ENCODE results near the gene RSPH4A.
"Not testable (repeated sequence)": the region's sequence is repeated elsewhere in the genome, so short reads cannot be mapped to it uniquely, and the experiment has no call there.

Gene RSPH4A

DNA sequence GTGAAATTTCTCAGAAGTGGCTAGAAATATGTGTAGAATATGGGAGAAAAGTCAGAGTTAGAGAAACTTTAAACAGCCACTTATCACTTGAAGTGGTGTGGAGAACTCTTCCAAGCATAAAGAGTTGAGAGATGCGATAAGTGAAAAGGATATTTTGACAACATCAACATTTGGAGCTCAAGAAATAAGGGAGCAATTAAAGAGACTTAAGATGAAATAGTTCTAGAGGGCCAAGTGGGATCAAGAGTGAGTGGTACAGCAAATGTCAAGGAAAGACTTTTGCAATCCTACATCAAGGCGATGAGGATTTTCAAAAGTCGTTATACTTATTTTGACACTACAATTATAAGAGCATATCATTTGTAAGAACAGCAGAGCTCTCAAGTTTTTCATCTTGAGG lies 9.6 kb downstream of the RSPH4A start:
- no peak for DNase-seq (ENCODE audit: low read depth in 2 of 2)

DNA sequence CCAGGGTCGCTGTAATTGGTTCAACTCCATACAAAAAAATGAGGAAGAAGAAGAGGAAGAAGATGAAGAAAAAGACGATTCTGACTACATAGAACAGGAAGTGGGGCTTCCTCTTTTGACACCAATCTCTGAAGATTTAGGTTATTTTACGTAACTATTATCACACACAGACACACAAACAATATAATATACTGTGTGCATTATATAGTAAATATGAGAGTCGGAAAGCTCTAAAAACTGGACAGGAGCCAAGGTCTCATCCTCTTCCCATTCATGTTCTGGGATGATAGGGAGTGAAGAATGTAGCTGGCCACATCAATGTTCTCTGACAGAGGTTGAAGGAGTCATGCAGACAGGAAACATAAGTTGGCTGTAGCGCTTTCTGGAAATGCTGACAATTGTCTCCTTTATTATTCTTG lies 13.3 kb downstream of the RSPH4A start:
- DNase-seq (ENCODE audit: low read depth in 2 of 2): no peak

DNA sequence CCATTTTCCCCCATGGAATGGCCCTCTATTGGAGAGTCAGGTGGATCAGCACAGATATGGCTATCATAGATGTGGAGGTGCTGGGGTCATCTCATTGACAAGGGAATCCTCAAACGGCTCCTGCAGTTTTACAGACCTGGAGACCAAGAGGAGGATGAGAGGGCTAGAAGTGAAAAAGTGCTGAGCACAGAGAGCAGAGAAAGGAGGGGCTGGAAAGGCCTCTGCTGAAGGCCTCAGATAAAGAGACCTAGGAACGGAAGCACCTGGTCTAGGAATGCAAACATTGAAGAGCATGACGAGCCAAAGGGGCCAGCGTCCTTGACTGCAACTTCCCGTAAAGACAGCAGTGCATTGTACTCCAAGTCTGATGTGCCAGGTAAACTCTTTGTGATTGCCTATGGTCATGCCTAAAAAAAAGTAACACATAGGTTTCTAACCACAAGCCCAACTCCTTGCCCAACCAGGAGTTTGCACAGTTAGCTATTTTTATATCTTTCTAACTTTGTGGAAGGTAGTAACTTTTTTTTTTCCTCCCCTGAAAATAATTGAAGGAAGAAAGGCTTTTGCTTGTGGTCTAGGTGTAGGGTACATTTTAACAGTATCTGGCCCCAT lies 15.2 kb downstream of the RSPH4A start:
- no peak for DNase-seq (ENCODE audit: low read depth in 2 of 2)

DNA sequence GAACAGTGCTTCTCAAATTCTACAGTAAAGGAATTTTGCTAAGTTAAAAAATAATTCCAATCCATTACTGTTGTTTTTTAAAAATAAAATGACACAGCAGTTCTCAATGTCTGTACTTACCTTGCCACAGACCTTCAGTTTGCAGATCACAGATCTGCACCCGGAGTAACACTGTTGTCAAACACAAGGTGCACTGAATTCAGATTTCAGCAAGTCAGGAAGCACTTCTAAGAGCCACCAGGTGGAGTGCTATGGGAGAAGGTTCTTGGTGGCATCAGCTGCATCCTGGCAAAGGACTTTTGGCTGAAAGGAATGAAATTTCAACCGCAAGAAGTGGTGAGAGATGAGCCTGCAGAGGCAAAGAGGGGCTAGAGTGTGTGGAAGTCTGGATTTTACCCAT lies 17.4 kb downstream of the RSPH4A start:
- no peak for DNase-seq (ENCODE audit: low read depth in 2 of 2)

DNA sequence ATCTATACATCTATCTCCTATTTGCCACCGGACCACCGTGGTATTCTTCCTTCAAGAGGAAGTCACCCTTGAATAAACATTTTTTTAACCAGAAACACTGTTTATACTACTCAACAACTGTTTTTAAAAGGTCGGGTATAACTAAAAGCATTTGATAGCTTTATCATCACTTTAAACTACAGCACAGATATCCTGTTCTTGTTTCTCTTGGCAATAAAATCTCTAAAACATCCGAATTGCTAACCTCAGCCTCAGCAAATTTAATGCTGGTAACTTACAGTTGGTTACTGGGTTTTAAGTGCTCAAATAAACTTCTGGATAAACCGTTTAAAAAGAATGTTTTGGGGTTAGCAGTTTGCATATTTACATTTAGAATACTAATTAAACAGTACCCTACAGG lies 31.9 kb downstream of the RSPH4A start:
- no peak for DNase-seq (ENCODE audit: low read depth in 2 of 2)

DNA sequence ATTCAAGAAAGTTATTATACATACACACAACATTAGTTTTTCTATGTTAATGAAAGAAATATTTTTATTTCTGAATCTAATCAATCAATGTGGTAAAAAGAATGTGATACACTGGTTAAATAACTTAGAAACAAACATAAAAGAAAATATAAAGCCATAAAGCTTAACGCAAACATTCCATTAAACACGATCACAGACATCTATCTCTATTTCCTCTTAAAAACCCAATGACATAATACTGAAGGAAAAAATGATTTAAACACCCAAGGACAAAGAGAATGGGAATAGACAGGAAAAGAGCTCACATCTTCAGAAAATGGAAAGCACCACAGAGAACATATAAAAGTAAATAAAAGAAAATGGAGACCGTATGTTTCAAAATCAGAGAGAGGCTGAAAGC lies 32.9 kb downstream of the RSPH4A start:
- no peak for DNase-seq (ENCODE audit: low read depth in 2 of 2)

DNA sequence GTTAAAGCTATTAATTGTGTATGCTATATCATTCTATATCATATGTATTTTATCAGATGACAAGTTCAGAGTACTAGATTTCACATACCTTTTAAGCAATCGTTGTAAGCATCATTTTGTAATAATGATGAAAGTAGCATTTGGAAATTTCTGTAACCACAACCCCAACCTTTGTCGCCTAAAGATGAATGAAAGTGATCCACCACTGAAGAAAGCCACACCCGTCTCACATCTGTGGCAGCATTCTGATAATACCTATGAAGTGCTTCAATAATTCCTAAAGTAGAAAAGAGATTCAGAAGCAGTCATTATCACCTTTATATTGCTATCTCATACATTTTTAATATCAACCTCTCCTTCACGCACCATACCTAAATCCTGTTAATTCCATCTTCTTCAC lies 35.6 kb downstream of the RSPH4A start:
- no peak for DNase-seq (ENCODE audit: low read depth in 2 of 2)

DNA sequence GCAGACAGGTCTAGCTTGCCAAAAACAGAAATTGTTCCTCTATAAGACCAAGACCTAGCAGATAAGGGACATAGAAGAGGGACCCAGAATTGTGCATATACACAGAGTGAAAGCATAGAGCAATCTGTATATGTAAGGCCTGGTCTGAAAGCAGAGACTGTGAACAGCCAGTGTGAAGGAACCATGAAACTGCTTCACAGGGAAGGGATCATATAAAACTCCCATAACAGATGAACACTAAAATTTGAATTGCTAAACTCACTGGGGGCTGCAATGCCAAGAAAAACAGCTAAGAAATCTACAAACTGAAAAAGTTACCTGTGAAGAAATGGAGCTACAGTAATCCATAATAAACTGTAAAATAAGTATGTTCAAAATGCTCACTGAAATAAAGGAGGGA lies 45.3 kb downstream of the RSPH4A start:
- DNase-seq (ENCODE audit: low read depth in 2 of 2): no peak

DNA sequence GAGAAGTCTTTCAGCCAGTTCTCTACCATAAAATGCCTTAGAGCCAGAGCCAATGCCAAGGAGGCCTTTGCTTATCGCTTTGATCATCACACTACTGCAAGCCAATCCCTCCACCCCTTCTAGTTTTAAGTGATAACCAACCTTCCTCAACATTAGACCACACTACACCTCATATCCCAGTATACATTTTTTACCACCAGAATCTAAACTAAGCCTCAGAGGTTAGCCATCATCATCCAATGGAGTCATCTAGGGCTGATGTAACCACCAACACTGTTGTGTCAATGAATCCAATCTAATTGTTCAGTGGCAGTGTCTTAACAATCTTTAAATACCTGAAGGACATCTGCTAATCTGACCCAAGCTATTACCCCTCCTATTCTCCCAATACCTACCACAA lies 45.9 kb downstream of the RSPH4A start:
- no peak for DNase-seq (ENCODE audit: low read depth in 2 of 2)

DNA sequence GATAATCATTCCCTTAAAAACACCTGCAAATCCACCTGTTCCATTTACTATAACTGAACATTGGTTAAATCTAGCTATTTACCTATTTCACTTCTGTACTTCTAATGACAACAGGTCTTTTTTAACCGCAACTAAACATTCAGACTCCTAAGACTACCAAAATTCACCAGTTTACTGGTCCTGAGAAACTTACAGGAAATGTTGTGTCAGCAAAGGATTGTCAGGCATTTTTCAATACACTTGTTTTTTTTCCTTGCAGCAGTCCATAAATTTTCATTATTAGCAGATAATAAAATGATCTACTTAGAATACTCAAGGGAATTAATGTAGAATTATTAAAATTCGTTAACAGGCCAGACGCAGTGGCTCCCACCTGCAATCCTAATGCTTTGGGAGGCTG lies 47.0 kb downstream of the RSPH4A start:
- DNase-seq (ENCODE audit: low read depth in 2 of 2): no peak

DNA sequence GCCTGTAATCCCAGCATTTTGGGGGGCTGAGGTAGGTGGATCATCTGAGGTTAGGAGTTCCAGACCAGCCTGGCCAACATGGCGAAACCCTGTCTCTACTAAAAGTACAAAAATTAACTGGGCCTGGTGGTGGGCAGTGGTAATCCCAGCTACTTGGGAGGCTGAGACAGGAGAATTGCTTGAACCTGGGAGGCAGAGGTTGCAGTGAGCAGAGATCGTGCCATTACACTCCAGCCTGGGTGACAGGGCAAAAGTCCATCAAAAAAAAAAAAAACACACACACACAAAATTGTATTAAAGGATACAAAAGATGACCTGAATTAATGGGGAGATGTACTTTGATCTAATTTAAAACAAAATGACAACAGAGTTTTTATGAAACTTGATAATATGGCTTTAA lies 47.9 kb downstream of the RSPH4A start:
- not testable (repeated sequence) for DNase-seq (ENCODE audit: low read depth in 2 of 2)

DNA sequence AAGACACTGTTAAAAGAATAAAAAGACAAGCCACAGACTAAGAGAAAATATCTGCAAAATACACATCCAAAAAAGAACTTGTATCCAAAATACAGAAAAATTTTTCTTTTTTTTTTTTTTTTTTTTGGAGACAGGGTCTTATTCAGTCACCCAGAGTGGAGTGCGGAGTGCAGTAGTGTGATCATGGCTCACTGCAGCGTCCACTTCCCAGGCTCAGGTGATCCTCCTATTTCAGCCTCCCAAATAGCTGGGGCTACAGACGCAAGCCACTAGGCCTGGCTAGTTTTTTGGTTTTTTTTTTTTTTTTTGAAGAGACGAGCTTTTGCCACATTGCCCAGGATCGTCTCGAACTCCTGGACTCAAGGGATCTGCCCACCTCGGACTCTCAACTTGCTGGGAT lies 49.2 kb downstream of the RSPH4A start:
- no peak for DNase-seq (ENCODE audit: low read depth in 2 of 2)

DNA sequence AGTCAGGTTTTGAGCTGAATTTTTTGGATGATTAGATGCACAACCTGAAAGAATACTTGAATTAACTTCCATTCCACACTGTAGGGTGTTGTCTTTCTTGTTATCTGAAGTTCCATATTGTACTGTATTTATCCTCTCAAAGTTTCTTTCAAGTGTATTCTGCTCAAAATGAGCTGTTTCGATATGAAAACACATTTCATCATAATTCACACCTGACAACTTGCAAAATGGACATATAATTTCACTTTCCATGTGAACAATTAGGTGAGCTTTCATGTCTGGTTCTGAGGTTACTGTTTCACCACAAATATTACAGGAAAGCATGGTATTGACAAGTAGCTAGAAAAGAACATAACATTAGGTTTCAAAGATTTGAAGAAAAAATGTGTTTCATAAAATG lies 50.6 kb downstream of the RSPH4A start:
- no peak for DNase-seq (ENCODE audit: low read depth in 2 of 2)

DNA sequence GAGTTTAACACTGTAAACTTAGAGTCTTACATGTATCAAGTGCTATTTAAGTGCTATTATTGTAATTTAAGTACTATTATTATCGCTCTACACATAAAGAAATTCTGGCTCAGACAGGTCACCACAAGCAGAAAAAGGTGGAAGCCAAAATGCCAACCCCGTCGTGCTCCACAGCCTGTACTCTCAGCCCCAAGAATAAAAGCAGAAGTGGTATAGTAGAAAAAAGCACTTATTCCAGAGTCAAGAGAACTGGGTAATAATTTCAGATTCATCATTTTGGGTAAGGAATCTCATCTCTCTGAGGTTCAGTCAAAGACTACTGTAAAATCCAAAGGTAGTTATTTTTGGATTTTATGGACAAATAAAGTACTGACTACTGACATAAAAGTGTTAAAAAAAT lies 51.3 kb downstream of the RSPH4A start:
- no peak for DNase-seq (ENCODE audit: low read depth in 2 of 2)

DNA sequence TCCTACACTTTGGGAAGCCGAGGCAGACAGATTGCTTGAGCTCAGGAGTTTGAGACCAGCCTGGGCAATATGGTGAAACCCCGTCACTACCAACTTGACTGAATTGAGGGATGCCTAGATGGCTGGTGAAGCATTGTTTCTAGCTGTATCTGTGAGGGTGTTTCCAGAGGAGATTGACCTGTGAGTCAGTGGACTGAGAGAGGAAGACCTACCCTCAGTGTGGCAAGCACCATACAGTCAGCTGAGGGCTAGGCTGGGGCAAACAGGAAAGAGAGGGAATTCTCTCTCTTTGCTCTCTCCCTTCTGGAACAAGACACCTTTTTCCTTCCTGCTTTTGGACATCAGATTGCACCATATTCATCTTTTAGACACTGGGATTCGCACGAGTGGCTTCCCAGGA lies 56.0 kb downstream of the RSPH4A start:
- no peak for DNase-seq (ENCODE audit: low read depth in 2 of 2)

DNA sequence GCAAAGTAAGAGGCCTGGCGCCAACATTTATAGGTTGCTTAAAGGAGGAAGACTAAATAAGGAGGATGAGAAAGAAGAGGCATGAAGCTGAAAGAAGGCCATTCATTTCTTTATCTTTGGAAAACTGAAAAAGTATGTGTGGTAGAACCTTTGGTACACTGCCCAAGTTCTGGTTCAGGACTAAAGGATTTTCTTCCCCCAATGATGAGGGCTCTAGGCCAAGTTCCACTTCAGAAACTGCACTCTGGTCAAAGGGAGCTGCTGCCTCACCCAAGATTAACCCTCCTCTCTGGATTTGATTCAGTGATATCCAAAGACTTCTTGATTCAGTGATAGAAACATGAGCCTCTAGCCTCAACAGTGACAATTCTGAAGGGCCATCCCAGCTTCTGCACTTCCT lies 59.7 kb downstream of the RSPH4A start:
- no peak for DNase-seq (ENCODE audit: low read depth in 2 of 2)

DNA sequence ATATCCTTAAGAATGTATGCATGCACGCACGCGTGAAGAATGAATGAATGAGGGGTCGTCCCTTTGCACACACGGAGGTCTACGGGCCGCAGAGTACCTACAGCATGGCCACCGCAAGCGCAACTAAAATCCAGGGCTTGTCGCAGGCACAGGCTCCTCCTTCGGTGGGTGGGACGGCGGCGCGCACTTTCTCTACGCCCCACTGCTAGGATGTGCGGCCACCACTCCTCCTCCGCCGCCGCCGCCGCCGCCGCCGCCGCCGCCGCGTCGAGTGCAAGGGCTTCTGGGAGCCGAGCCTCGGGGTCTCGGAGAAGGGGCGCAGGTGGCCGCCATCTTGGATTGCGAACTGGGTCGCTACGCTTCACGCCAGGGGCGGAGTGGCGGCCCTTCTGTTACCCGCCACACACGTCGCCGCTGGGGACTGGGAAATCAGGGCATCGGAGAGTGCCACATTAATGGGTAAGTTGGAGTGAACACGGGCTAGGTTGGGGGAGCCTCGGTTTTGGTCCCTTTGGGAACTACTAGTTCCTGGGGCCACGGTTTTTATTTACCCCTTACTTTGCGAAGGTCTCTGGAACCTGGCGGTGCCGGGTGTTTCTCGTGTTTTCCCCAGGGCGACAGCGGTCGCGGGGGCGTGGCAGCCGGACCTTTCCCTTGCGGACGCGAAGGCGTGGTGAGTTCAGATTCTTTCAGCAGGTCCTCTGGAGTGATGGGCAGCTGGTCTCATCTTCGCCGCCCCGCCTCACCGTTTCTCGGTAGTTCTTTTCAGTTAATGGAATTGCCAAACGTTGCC lies 64.8 kb downstream of the RSPH4A start, which contains the start of gene KPNA5:
Gene KPNA5 (plus strand): TSS at position 332 of the 793 bp plus-strand sequence. CDS start 124 bp downstream, at position 456.
- DNase-seq (ENCODE audit: low read depth in 2 of 2): peak; percentile 78 to 82

DNA sequence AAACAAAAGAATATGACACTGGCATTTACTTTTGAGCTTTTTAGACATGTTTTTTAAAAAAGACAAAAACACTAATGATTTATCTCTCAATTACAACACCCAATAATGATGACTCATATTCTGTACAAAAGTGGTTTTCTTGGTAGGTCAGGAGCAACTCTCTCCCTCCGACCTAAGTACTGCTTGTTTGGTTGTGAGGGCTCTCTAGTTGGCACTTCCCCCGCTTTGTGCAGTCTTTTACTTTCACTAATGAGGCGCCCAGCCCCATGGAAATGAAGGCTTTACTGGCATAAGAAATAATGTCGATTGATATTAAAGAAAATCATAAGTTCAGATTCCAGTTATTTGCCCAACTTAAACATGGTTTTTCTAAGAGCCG lies 66.0 kb downstream of the RSPH4A start:
- DNase-seq (ENCODE audit: low read depth in 2 of 2): peak in 1 of 2 donors; percentile 22
